GM12874 (cell line): ENCODE data around the gene KRTAP9-1.

Experiments used
- CTCF ChIP-seq: IDR thresholded peaks from 2 replicates; pipeline ENCODE4 v1.5.1; 2011; ENCODE audit warnings: low read depth, mild to moderate bottlenecking, control low read depth, low read length, moderate library complexity; ENCODE audit not compliant: insufficient read depth

Gene KRTAP9-1

GRCh38 chr17:41150026-41150425 is 39.7 kb upstream of the KRTAP9-1 start:
- TF ChIP-seq CTCF: no peak

GRCh38 chr17:41151525-41151924 is 38.2 kb upstream of the KRTAP9-1 start:
- TF ChIP-seq CTCF: no peak

GRCh38 chr17:41153856-41154255 is 35.8 kb upstream of the KRTAP9-1 start:
- no peak for TF ChIP-seq CTCF

GRCh38 chr17:41160648-41161047 is 29.0 kb upstream of the KRTAP9-1 start, which contains the start of gene KRTAP4-4:
Gene KRTAP4-4, minus strand, starts transcription at chr17:41160748. Its CDS starts 57 bp downstream, at chr17:41160691.
- TF ChIP-seq CTCF: no peak

- TF ChIP-seq CTCF: no peak
Measured at GRCh38 chr17:41163828-41164227, 25.9 kb upstream of the KRTAP9-1 start.

GRCh38 chr17:41167561-41167960 is 22.1 kb upstream of the KRTAP9-1 start:
- TF ChIP-seq CTCF: no peak

GRCh38 chr17:41168121-41168520 is 21.6 kb upstream of the KRTAP9-1 start, which contains the start of gene KRTAP4-3:
Gene KRTAP4-3, minus strand, starts transcription at chr17:41168221. Its CDS starts 49 bp downstream, at chr17:41168172.
- TF ChIP-seq CTCF: no peak
